OCI-LY7 (cell line): ENCODE results near the gene TMEM37. TPM values are rescaled to one million over a fixed set of nuclear protein-coding genes. Genes with fewer than 3 reads are reported as not detected.
A peak's percentile ranks its signal among the peaks of the same experiment; 100 is the strongest.

ENCODE experiments used
- BruUV-seq: library from RNA; stranded (reverse); fragments of 400-500 nt; replicated peaks from 2 replicates; lab custom pipeline; 2021; lab: Mats Ljungman, UMichigan
- CTCF ChIA-PET: fragments of 300-600 bp; sonication (Branson Sonifier 250); formaldehyde crosslinking; loops from one replicate; lab custom pipeline; 2022; ENCODE audit warnings: antibody characterized with exemption; ENCODE audit not compliant: unreplicated experiment; lab: Charles Lee
- POLR2A ChIA-PET: fragments of 300-600 bp; sonication (Branson Sonifier 250); formaldehyde crosslinking; loops from one replicate; lab custom pipeline; 2022; ENCODE audit warnings: antibody characterized with exemption; lab: Charles Lee
- DNase-seq: peaks from one replicate; pipeline ENCODE4 v3.0.0-alpha.2; 2015; ENCODE audit warnings: low spot score
- H2AFZ ChIP-seq: fragments of 200-600 bp; sonication (generic), shearing (Covaris generic); 2 replicates; pipeline ENCODE4 v1.6.1; 2014; ENCODE audit warnings: mild to moderate bottlenecking, antibody characterized with exemption, low read length, moderate library complexity
- H3K27ac ChIP-seq: fragments of 200-600 bp; sonication (generic); 2 replicates; pipeline ENCODE4 v1.5.1; 2014; ENCODE audit warnings: mixed run types, low read depth, mild to moderate bottlenecking, moderate library complexity, low read length, inconsistent platforms; ENCODE audit not compliant: poor library complexity, severe bottlenecking
- H3K36me3 ChIP-seq: fragments of 200-600 bp; sonication (generic); 2 replicates; pipeline ENCODE4 v1.6.1; 2014; ENCODE audit warnings: mild to moderate bottlenecking, antibody characterized with exemption, low read length, moderate library complexity, mixed read lengths; ENCODE audit not compliant: insufficient read depth
- H3K4me1 ChIP-seq: fragments of 200-600 bp; sonication (generic); 2 replicates; pipeline ENCODE4 v1.5.1; 2014; ENCODE audit warnings: mild to moderate bottlenecking, low read length; ENCODE audit not compliant: insufficient read depth, poor library complexity, severe bottlenecking
- H3K4me2 ChIP-seq: fragments of 200-600 bp; sonication (generic); 2 replicates; pipeline ENCODE4 v1.6.1; 2014; ENCODE audit warnings: mild to moderate bottlenecking, low read length
- H3K4me3 ChIP-seq: fragments of 200-600 bp; sonication (generic); 2 replicates; pipeline ENCODE4 v1.5.1; 2014; ENCODE audit warnings: mild to moderate bottlenecking, low read depth, low read length; ENCODE audit not compliant: poor library complexity, severe bottlenecking
- H3K79me2 ChIP-seq: fragments of 200-600 bp; sonication (generic); 2 replicates; pipeline ENCODE4 v1.6.1; 2016; ENCODE audit warnings: low read depth, mild to moderate bottlenecking, low read length, moderate library complexity, mixed read lengths; ENCODE audit not compliant: insufficient read depth
- H3K9me2 ChIP-seq: fragments of 200-600 bp; sonication (generic); 2 replicates; pipeline ENCODE4 v1.6.1; 2016; ENCODE audit warnings: mild to moderate bottlenecking, low read length, mixed read lengths; ENCODE audit not compliant: insufficient read depth
- H3K9me3 ChIP-seq: fragments of 200-600 bp; sonication (generic); 2 replicates; pipeline ENCODE4 v1.6.1; 2014; ENCODE audit warnings: mild to moderate bottlenecking, mixed run types, low read length, mixed read lengths
- H4K20me1 ChIP-seq: fragments of 200-600 bp; sonication (generic); 2 replicates; pipeline ENCODE4 v1.6.1; 2014; ENCODE audit warnings: mild to moderate bottlenecking, antibody characterized with exemption, low read length, moderate library complexity, mixed read lengths; ENCODE audit not compliant: insufficient read depth
- CTCF ChIP-seq: fragments of 200-600 bp; sonication (generic); conservative IDR thresholded peaks from 2 replicates; pipeline ENCODE4 v1.5.1; 2014; ENCODE audit warnings: mild to moderate bottlenecking, antibody characterized with exemption, low read length, moderate library complexity, mixed read lengths
- EZH2phosphoT487 ChIP-seq: fragments of 200-600 bp; sonication (generic); IDR thresholded peaks from 2 replicates; pipeline ENCODE4 v1.6.1; 2018; ENCODE audit warnings: low read depth, borderline replicate concordance, mild to moderate bottlenecking, mixed run types, antibody characterized with exemption, low read length, moderate library complexity, mixed read lengths
- intact Hi-C: fragments of 100-400 bp; cut with micrococcal nuclease; formaldehyde crosslinking; loops from one replicate; pipeline ENCODE4 v1.10.0; 2022; ENCODE audit not compliant: unreplicated experiment
- total RNA-seq, 2 experiments: library from RNA; depleted of rRNA in 1 of 2; stranded (reverse); fragments of >200 nt in 1 of 2; shearing (Covaris generic) in 1 of 2; gene quantifications; 2 replicates each; pipeline ENCODE4 v1.2.3, GENCODE V29; 2014 to 2022

TMEM37 gene
- total RNA-seq, 2 experiments from 2014 or later: not detected

DNA sequence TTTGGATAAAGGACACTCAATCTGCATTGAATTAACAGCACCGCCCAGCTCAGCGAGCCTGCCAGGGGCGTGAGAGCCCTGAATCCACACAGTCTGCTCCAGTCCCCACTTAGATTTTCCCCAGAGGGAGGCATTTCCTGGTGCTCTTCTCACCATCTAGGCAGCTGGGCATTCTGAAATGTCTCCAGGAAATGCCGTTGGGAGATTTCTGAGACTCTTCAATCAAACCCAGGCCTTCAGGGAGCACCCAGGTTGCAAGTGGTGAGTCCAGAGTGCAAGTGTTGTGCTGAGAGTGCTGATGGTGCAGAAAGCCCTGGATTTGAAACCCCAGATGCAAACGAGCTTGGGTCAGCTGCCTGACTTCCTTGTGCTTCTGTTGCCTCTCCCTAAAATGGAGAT, 23.4 kb upstream of the TMEM37 start:
- H3K4me1 ChIP-seq: peaks cover 16% of the 10 kb centered on the region
- no peaks in the 10 kb centered on the region for H3K36me3 ChIP-seq
- TF ChIP-seq CTCF (no peak), EZH2phosphoT487 (no peak)
- no peak overlapping the region for H3K27ac ChIP-seq
- ChIA-PET CTCF (interaction anchor here (0.7 kb wide), 1 partner anchor 174 kb away, joined by 5 read pairs; no protein-coding TSS in a partner anchor), POLR2A (interaction anchor here (0.5 to 0.7 kb wide), 2 partner anchors 101 to 209 kb away, joined by 3 read pairs; no protein-coding TSS in a partner anchor)
- H3K79me2 ChIP-seq: no peaks in the 10 kb centered on the region
- H3K9me2 ChIP-seq: no peaks in the 10 kb centered on the region
- H3K4me3 ChIP-seq: no peak overlapping the region
- DNase-seq: no peak
- intact Hi-C loops: loop anchor here (5.0 kb wide), 1 partner anchor 254 kb away; no protein-coding TSS in a partner anchor
- no peaks in the 10 kb centered on the region for H3K9me3 ChIP-seq
- no TSS peak for BruUV-seq
- H3K4me2 ChIP-seq: no peak overlapping the region
- no peaks in the 10 kb centered on the region for H4K20me1 ChIP-seq
- H2AFZ ChIP-seq: 0 out of 2 replicates have a peak overlapping the region, but pooled peaks have one; percentile 6

DNA sequence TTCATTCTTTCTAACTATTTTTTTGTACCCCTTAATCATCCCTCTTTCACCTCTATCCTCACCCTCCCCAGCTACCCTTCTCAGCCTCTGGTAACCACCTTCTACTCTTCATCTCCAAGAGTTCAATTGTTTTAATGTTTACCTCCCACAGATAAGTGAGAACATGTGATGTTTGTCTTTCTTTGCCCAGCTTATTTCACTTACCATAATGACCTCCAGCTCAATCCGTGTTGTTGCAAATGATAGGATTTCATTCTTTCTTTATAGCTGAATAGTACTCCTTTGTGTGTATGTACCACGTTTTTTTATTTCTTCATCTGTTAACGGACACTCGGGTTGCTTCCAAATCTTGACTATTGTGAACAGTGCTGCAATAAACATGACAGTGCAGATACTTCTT, 22.1 kb upstream of the TMEM37 start:
- no peak overlapping the region for H3K4me3 ChIP-seq
- no peak overlapping the region for H2AFZ ChIP-seq
- BruUV-seq: no TSS peak
- TF ChIP-seq CTCF: no peak
- TF ChIP-seq EZH2phosphoT487: no peak
- H4K20me1 ChIP-seq: no peaks in the 10 kb centered on the region
- no peaks in the 10 kb centered on the region for H3K36me3 ChIP-seq
- H3K4me1 ChIP-seq: peaks cover 26% of the 10 kb centered on the region
- H3K9me2 ChIP-seq: no peaks in the 10 kb centered on the region
- POLR2A ChIA-PET: interaction anchor here (0.7 to 1.2 kb wide), 2 partner anchors 43 to 45 kb away, joined by 3 read pairs; partner anchors contain the start of genes C2orf76 and DBI
- no peaks in the 10 kb centered on the region for H3K79me2 ChIP-seq
- H3K9me3 ChIP-seq: no peaks in the 10 kb centered on the region
- CTCF ChIA-PET: interaction anchor here (1.0 to 1.1 kb wide), 2 partner anchors 67 to 68 kb away, joined by 3 to 6 read pairs; no protein-coding TSS in a partner anchor
- no peak overlapping the region for H3K27ac ChIP-seq
- intact Hi-C loops: loop anchor here (5.0 kb wide), 1 partner anchor 253 kb away; no protein-coding TSS in a partner anchor
- no peak for DNase-seq
- no peak overlapping the region for H3K4me2 ChIP-seq

GRCh38 chr2:119414894-119415293, 16.8 kb upstream of the TMEM37 start:
- DNase-seq: peak; percentile 69
- Histone ChIP-seq H3K4me2 (peak overlapping the region; percentile 53), H3K4me1 (peaks cover 37% of the 10 kb centered on the region), H3K4me3 (peak overlapping the region; percentile 31), H3K9me3 (no peaks in the 10 kb centered on the region), H3K79me2 (no peaks in the 10 kb centered on the region), H3K27ac (peak overlapping the region; percentile 51), H2AFZ (peak overlapping the region; percentile 97), H3K36me3 (no peaks in the 10 kb centered on the region), H3K9me2 (no peaks in the 10 kb centered on the region), H4K20me1 (no peaks in the 10 kb centered on the region)
- no peak for TF ChIP-seq EZH2phosphoT487
- no peak for TF ChIP-seq CTCF
- ChIA-PET POLR2A (interaction anchor here (0.7 to 1.2 kb wide), 7 partner anchors 13 to 856 kb away, joined by 3 to 5 read pairs (median 3); no protein-coding TSS in a partner anchor), CTCF (interaction anchor here (0.9 to 2.1 kb wide), 3 partner anchors 62 to 103 kb away, joined by 4 to 8 read pairs (median 6); no protein-coding TSS in a partner anchor)
- no TSS peak for BruUV-seq
- intact Hi-C loops: no loop called here
